Midbrain (tissue), 1 donor: ENCODE measurements around the gene PCLO.
"Not testable (repeated sequence)": the region's sequence is repeated elsewhere in the genome, so short reads cannot be mapped to it uniquely, and the experiment has no call there.

ENCODE experiments used
- DNase-seq: peaks from one replicate; lab custom pipeline; 2025; lab: John Stamatoyannopoulos, UW

Gene PCLO

GRCh38 chr7:82736633-82737032 lies 426.1 kb downstream of the PCLO start:
- no peak for DNase-seq

DNA sequence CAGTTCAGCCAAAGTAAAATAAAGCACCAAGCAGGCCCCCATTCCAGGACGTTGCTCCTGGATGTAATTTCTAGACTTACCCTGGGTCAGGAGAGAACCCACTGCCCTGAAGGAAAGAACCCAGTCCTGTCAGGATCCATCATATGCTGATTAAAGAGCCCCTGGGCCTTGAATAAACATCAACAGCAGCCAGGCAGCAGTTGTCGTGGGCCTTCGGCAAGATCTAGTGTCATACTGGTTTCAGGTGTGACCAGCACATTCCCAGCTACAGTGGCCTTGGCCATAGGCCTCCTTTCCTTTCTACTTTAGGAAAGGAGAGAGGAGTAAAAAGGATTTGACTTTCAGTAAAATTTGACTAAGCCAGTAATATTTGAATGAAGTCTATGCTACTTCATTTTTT lies 430.0 kb downstream of the PCLO start:
- no peak for DNase-seq

- no peak for DNase-seq
Observed at GRCh38 chr7:82729172-82730030, 433.3 kb downstream of the PCLO start.

DNA sequence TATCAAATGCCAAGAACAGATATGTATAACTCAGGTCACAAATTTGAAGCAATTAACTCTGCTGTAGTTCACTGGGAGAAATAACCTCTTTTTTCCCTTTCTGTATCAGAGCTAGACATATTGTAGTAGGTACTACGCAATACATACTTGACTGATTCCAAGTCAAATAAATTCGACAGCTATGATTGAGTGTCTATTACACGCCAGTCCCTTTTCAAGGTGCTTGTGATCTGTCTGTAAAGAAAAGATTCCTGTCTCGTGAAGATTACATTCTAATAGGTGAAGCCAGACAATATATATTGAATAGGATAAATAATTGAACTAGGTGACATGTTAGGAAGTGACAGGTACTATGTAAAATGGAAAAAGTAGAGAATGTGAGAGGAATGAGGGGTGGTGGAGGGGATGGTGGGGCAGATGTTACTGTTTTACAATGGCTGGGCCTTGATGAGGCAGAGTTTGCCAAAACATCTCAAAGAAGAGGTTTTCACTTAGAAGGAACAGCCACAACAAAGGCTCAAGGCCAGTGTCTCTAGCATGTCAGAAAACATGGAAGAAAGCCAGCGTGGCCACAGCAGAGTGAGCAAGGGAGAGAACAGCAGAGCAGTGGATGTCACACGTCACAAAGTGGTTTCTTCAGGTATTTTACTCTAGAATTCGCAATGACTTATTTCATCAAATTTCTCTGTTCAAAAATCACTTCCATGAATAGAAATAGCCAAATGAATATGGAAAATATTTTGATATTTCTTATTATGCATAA lies 436.5 kb downstream of the PCLO start:
- DNase-seq, result no peak

DNA sequence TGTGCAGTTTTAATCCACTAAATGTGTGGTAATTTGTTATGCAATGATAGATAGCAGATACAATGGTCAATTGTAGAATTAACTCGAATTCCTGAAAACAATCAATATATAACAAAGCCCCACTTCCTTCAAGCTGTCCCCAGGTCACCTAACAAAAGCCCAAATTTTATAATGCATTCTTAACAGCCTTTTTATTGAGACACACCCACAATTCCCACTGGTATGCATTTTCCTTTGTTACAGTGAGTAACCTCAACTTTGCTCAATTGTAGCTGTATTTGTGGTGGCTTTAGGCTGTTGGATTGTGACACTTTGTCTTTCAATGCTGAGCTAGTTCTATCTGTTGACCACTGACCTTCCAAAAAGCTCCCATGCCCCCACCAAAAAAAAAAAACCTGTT lies 439.3 kb downstream of the PCLO start:
- no peak for DNase-seq

- no peak for DNase-seq
Observed at GRCh38 chr7:82722946-82723345, 439.7 kb downstream of the PCLO start.

GRCh38 chr7:82715344-82715743 lies 447.3 kb downstream of the PCLO start:
- no peak for DNase-seq

GRCh38 chr7:82714883-82715282 lies 447.8 kb downstream of the PCLO start:
- DNase-seq, result no peak

GRCh38 chr7:82713506-82713905 lies 449.2 kb downstream of the PCLO start:
- DNase-seq, result no peak

- DNase-seq, result not testable (repeated sequence)
Observed at GRCh38 chr7:82706344-82706743, 456.3 kb downstream of the PCLO start.

- no peak for DNase-seq
Observed at GRCh38 chr7:82705517-82706260, 457.0 kb downstream of the PCLO start.

DNA sequence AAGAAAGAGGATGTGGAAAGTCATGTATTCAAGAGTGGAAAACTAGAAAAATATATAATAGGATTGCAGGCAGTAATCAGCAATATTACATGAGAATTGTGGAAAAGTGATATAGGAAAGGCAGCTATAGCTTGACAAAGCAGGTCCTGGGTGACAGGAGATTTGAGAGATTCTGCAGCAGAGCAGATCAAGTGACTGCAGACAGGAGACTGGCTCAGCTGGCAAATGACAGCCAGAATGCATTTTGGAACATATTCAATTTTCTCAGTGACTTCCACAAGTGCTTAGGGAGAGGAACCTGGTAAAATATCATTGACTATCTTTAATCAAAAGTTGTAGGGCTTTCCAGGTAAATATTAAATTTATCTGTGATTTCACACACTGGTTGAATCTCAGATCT lies 458.6 kb downstream of the PCLO start:
- DNase-seq, result no peak
